Body of pancreas (tissue), 4 donors: ENCODE measurements around the gene C2orf81.

ENCODE experiments used
- CTCF ChIP-seq, 7 experiments: fragments of 450-650 bp in 4 of 7; fragments of 200-600 bp in 3 of 7; sonication (generic) in 3 of 7; IDR thresholded peaks; one replicate each; pipeline ENCODE4 v1.5.1; 2016 to 2019; ENCODE audit warnings: antibody characterized with exemption in 7 of 7
- POLR2A ChIP-seq, 3 donors: fragments of 450-650 bp; IDR thresholded peaks; one replicate each; pipeline ENCODE4 v1.6.1; 2016; ENCODE audit warnings: antibody characterized with exemption in 3 of 3, mild to moderate bottlenecking in 2 of 3

- TF ChIP-seq CTCF (IDR thresholded peaks at IDR 0.05) = no peak
- no peak for TF ChIP-seq POLR2A (IDR thresholded peaks at IDR 0.05)
Observed at GRCh38 chr2:74372674-74373073, 48.7 kb downstream of the C2orf81 start.
